DOHH2 (cell line): Measurements from ENCODE around the gene POU2F3.

Source experiments
- H3F3A ChIP-seq: fragments of 200-600 bp; sonication (generic), shearing (Covaris generic); 2 replicates; pipeline ENCODE4 v1.6.0; 2016; ENCODE audit warnings: antibody characterized with exemption, mild to moderate bottlenecking; ENCODE audit not compliant: control insufficient read depth, insufficient read depth
- H3K27ac ChIP-seq: fragments of 200-600 bp; sonication (generic); 2 replicates; pipeline ENCODE4 v1.5.1; 2014; ENCODE audit warnings: low read depth, mild to moderate bottlenecking, low read length, moderate library complexity
- H3K27me3 ChIP-seq: fragments of 200-600 bp; sonication (generic); 2 replicates; pipeline ENCODE4 v1.6.1; 2014; ENCODE audit warnings: mild to moderate bottlenecking, low read length, mixed read lengths; ENCODE audit not compliant: control insufficient read depth
- H3K36me3 ChIP-seq: fragments of 200-600 bp; sonication (generic); 2 replicates; pipeline ENCODE4 v1.6.1; 2014; ENCODE audit warnings: mild to moderate bottlenecking, low read length, moderate library complexity, mixed read lengths; ENCODE audit not compliant: control insufficient read depth
- H3K4me1 ChIP-seq: fragments of 200-600 bp; sonication (generic); 2 replicates; pipeline ENCODE4 v1.6.1; 2014; ENCODE audit warnings: mild to moderate bottlenecking, low read length, mixed read lengths; ENCODE audit not compliant: control insufficient read depth
- H3K4me2 ChIP-seq: fragments of 200-600 bp; sonication (generic); 2 replicates; pipeline ENCODE4 v1.6.0; 2014; ENCODE audit warnings: mild to moderate bottlenecking, low read length, moderate library complexity
- H3K4me3 ChIP-seq: fragments of 200-600 bp; sonication (generic); 2 replicates; pipeline ENCODE4 v1.5.1; 2014; ENCODE audit warnings: mild to moderate bottlenecking, low read length, mixed read lengths
- H3K79me2 ChIP-seq: fragments of 200-600 bp; sonication (generic); 2 replicates; pipeline ENCODE4 v1.6.1; 2014; ENCODE audit warnings: mild to moderate bottlenecking, low read length, mixed read lengths; ENCODE audit not compliant: control insufficient read depth
- H3K9me2 ChIP-seq: fragments of 200-600 bp; sonication (generic); replicated peaks from 2 replicates; pipeline ENCODE4 v1.6.1; 2014; ENCODE audit warnings: mild to moderate bottlenecking, low read length, mixed read lengths; ENCODE audit not compliant: control insufficient read depth
- H3K9me3 ChIP-seq: fragments of 200-600 bp; sonication (generic); 2 replicates; pipeline ENCODE4 v1.6.1; 2014; ENCODE audit warnings: antibody characterized with exemption, low read length, mixed read lengths; ENCODE audit not compliant: control insufficient read depth, insufficient read depth
- H4K20me1 ChIP-seq: fragments of 200-600 bp; sonication (generic); 2 replicates; pipeline ENCODE4 v1.6.0; 2014; ENCODE audit warnings: low read depth, mild to moderate bottlenecking, antibody characterized with exemption, low read length, moderate library complexity; ENCODE audit not compliant: control insufficient read depth, insufficient read depth
- CTCF ChIP-seq: fragments of 200-600 bp; sonication (generic); IDR thresholded peaks from one replicate; pipeline ENCODE4 v1.5.1; 2014; ENCODE audit warnings: antibody characterized with exemption, mild to moderate bottlenecking, low read depth, low read length; ENCODE audit not compliant: poor library complexity, severe bottlenecking
- EZH2phosphoT487 ChIP-seq: fragments of 200-600 bp; sonication (generic); IDR thresholded peaks from 2 replicates; pipeline ENCODE4 v1.6.1; 2017; ENCODE audit warnings: borderline replicate concordance, mild to moderate bottlenecking, antibody characterized with exemption, low read length, moderate library complexity, mixed read lengths

POU2F3 gene

GRCh38 chr11:120241277-120241676, 1.3 kb downstream of the POU2F3 start:
- Histone ChIP-seq H3K4me2 (no peak overlapping the region), H3K27ac (no peak overlapping the region), H3K79me2 (no peaks in the 10 kb centered on the region), H3K9me2 (no peaks in the 10 kb centered on the region), H3K4me3 (no peak overlapping the region), H4K20me1 (no peaks in the 10 kb centered on the region), H3F3A (no peaks in the 10 kb centered on the region), H3K9me3 (no peaks in the 10 kb centered on the region), H3K4me1 (peaks cover 3% of the 10 kb centered on the region), H3K27me3 (peaks cover 28% of the 10 kb centered on the region), H3K36me3 (no peaks in the 10 kb centered on the region)
- TF ChIP-seq CTCF = no peak
- TF ChIP-seq EZH2phosphoT487 = no peak

- H3K9me3 ChIP-seq = no peaks in the 10 kb centered on the region
- H3K79me2 ChIP-seq = no peaks in the 10 kb centered on the region
- no peaks in the 10 kb centered on the region for H3K4me1 ChIP-seq
- H3K27me3 ChIP-seq = peaks cover 40% of the 10 kb centered on the region
- TF ChIP-seq CTCF (no peak), EZH2phosphoT487 (no peak)
- no peak overlapping the region for H3K4me3 ChIP-seq
- H3K36me3 ChIP-seq = no peaks in the 10 kb centered on the region
- no peaks in the 10 kb centered on the region for H4K20me1 ChIP-seq
- no peak overlapping the region for H3K27ac ChIP-seq
- no peaks in the 10 kb centered on the region for H3K9me2 ChIP-seq
- no peaks in the 10 kb centered on the region for H3F3A ChIP-seq
- no peak overlapping the region for H3K4me2 ChIP-seq
Measured at GRCh38 chr11:120243221-120243620, 3.3 kb downstream of the POU2F3 start.

- Histone ChIP-seq H3K4me3 (no peak overlapping the region), H3K9me2 (no peaks in the 10 kb centered on the region), H3K9me3 (no peaks in the 10 kb centered on the region), H3K4me2 (no peak overlapping the region), H3K79me2 (no peaks in the 10 kb centered on the region), H3K27ac (no peak overlapping the region), H3K36me3 (no peaks in the 10 kb centered on the region), H3F3A (no peaks in the 10 kb centered on the region), H3K4me1 (no peaks in the 10 kb centered on the region), H4K20me1 (no peaks in the 10 kb centered on the region), H3K27me3 (peaks cover 55% of the 10 kb centered on the region)
- TF ChIP-seq EZH2phosphoT487 (no peak), CTCF (no peak)
Measured at GRCh38 chr11:120244476-120245365, 4.8 kb downstream of the POU2F3 start.
